H1 (cell line): Measurements from ENCODE around the gene SKP2. TPM values are rescaled to one million over a fixed set of nuclear protein-coding genes. Genes with fewer than 3 reads are reported as not detected.

Source experiments
- CTCF ChIA-PET: fragments of 300-600 bp; sonication (Branson Sonifier 250); formaldehyde crosslinking; loops from one replicate; lab custom pipeline; 2021; ENCODE audit not compliant: partially characterized antibody; lab: Charles Lee
- POLR2A ChIA-PET: fragments of 300-600 bp; sonication (Branson Sonifier 250); formaldehyde crosslinking; loops from one replicate; lab custom pipeline; 2021; ENCODE audit warnings: inconsistent platforms; ENCODE audit not compliant: partially characterized antibody; lab: Charles Lee
- DNase-seq, 2 experiments: peaks; one replicate each; pipeline versions ENCODE4 v3.0.0 to v3.0.0-alpha.2; 2010 to 2022; ENCODE audit warnings: low spot score in 2 of 2, low read depth in 1 of 2, mixed read lengths in 1 of 2
- FAIRE-seq: peaks from 2 replicates; lab custom pipeline; 2011; peaks lifted over from hg19 to GRCh38; lab: Jason Lieb, UNC
- H2AFZ ChIP-seq: 2 replicates; pipeline ENCODE4 v1.8.1; 2012; ENCODE audit warnings: low read length, inconsistent platforms
- H2AK5ac ChIP-seq: 2 replicates; pipeline ENCODE4 v1.6.1; 2013; ENCODE audit warnings: low read depth, low read length
- H2BK120ac ChIP-seq: replicated peaks from 2 replicates; pipeline ENCODE3; 2013; ENCODE audit warnings: low read depth, low read length, inconsistent platforms
- H2BK12ac ChIP-seq: 2 replicates; pipeline ENCODE4 v1.6.1; 2013; ENCODE audit warnings: low read depth, low read length
- H2BK15ac ChIP-seq: 2 replicates; pipeline ENCODE4 v1.6.1; 2013; ENCODE audit warnings: low read length
- H2BK20ac ChIP-seq: 2 replicates; pipeline ENCODE4 v1.6.1; 2013; ENCODE audit warnings: low read length
- H2BK5ac ChIP-seq: 2 replicates; pipeline ENCODE4 v1.6.1; 2013; ENCODE audit warnings: low read depth, low read length
- H3K14ac ChIP-seq: 2 replicates; pipeline ENCODE4 v1.6.1; 2013; ENCODE audit warnings: inconsistent platforms; ENCODE audit not compliant: insufficient read length
- H3K18ac ChIP-seq: 2 replicates; pipeline ENCODE4 v1.6.1; 2013; ENCODE audit warnings: low read length; ENCODE audit errors: extremely low read depth
- H3K23ac ChIP-seq: 2 replicates; pipeline ENCODE4 v1.6.1; 2013; ENCODE audit warnings: inconsistent platforms; ENCODE audit not compliant: insufficient read length
- H3K23me2 ChIP-seq: 2 replicates; pipeline ENCODE4 v1.6.1; 2013; ENCODE audit warnings: low read depth, low read length
- H3K27ac ChIP-seq: 2 replicates; pipeline ENCODE4 v1.6.1; 2011; ENCODE audit warnings: low read depth, low read length, inconsistent platforms
- H3K27me3 ChIP-seq, 4 experiments: replicated peaks in 1 of 4; 1 replicate in 1 of 4; 2 replicates in 3 of 4; pipeline versions ENCODE4 v1.6.1 to v1.8.1; 2011 to 2013; ENCODE audit warnings: low read length in 3 of 4, mild to moderate bottlenecking in 3 of 4, inconsistent platforms in 2 of 4, mixed read lengths in 2 of 4, moderate library complexity in 1 of 4; ENCODE audit not compliant: control insufficient read depth in 3 of 4, insufficient read depth in 3 of 4; ENCODE audit errors: extremely low read depth in 1 of 4
- H3K36me3 ChIP-seq, 4 experiments: 2 replicates each; pipeline versions ENCODE4 v1.6.1 to v1.8.1; 2011 to 2013; ENCODE audit warnings: mild to moderate bottlenecking in 4 of 4, low read length in 3 of 4, moderate library complexity in 2 of 4, control low read depth in 1 of 4, inconsistent platforms in 1 of 4; ENCODE audit not compliant: insufficient read depth in 4 of 4, control insufficient read depth in 2 of 4
- H3K4ac ChIP-seq: replicated peaks from 2 replicates; pipeline ENCODE3; 2013; ENCODE audit warnings: low read length, low read depth, mixed read lengths, inconsistent platforms; ENCODE audit not compliant: insufficient read length
- H3K4me1 ChIP-seq, 4 experiments: replicated peaks in 1 of 4; 1 replicate in 1 of 4; 2 replicates in 3 of 4; pipeline versions ENCODE4 v1.6.1 to v1.8.1; 2011 to 2013; ENCODE audit warnings: low read length in 3 of 4, inconsistent platforms in 2 of 4, mixed read lengths in 1 of 4; ENCODE audit not compliant: insufficient read depth in 4 of 4, control insufficient read depth in 3 of 4
- H3K4me2 ChIP-seq, 2 experiments: 2 replicates each; pipeline versions ENCODE4 v1.6.1 to v1.8.1; 2011 to 2013; ENCODE audit warnings: low read depth in 2 of 2, low read length in 2 of 2, control low read depth in 1 of 2, inconsistent platforms in 1 of 2, mild to moderate bottlenecking in 1 of 2; ENCODE audit not compliant: insufficient read depth in 1 of 2
- H3K4me3 ChIP-seq, 4 experiments: fragments of 200-600, 300-600 bp in 1 of 4; sonication (generic), shearing (Covaris generic), sonication (Bioruptor Twin) in 1 of 4; 2 replicates each; pipeline versions ENCODE4 v1.5.1 to v1.8.1; 2011 to 2016; ENCODE audit warnings: low read length in 4 of 4, low read depth in 3 of 4, control low read depth in 2 of 4, inconsistent platforms in 2 of 4, mild to moderate bottlenecking in 2 of 4, mixed read lengths in 1 of 4, moderate library complexity in 1 of 4; ENCODE audit not compliant: insufficient read depth in 2 of 4; ENCODE audit errors: extremely low read depth in 1 of 4
- H3K56ac ChIP-seq: replicated peaks from 2 replicates; pipeline ENCODE3; 2013; ENCODE audit warnings: low read depth, mild to moderate bottlenecking, mixed read lengths, low read length, inconsistent platforms; ENCODE audit not compliant: insufficient read length
- H3K79me1 ChIP-seq: 2 replicates; pipeline ENCODE4 v1.6.1; 2013; ENCODE audit warnings: low read depth, low read length, control low read depth
- H3K79me2 ChIP-seq, 2 experiments: 2 replicates each; pipeline versions ENCODE4 v1.6.1 to v1.8.1; 2012 to 2013; ENCODE audit warnings: low read length in 2 of 2, mild to moderate bottlenecking in 2 of 2, inconsistent platforms in 1 of 2; ENCODE audit not compliant: insufficient read depth in 2 of 2, control insufficient read depth in 1 of 2
- H3K9ac ChIP-seq, 4 experiments: replicated peaks in 1 of 4; 1 replicate in 1 of 4; 2 replicates in 3 of 4; pipeline versions ENCODE4 v1.6.1 to v1.8.1; 2011 to 2013; ENCODE audit warnings: low read depth in 3 of 4, low read length in 3 of 4, control low read depth in 2 of 4, mild to moderate bottlenecking in 2 of 4, moderate library complexity in 2 of 4, inconsistent platforms in 1 of 4; ENCODE audit errors: extremely low read depth in 1 of 4
- H3K9me3 ChIP-seq, 2 experiments: 2 replicates each; pipeline versions ENCODE4 v1.6.1 to v1.8.1; 2012 to 2013; ENCODE audit warnings: mild to moderate bottlenecking in 2 of 2, moderate library complexity in 2 of 2, control low read depth in 1 of 2, inconsistent platforms in 1 of 2, low read depth in 1 of 2, low read length in 1 of 2, mixed read lengths in 1 of 2; ENCODE audit not compliant: insufficient read depth in 2 of 2
- H4K20me1 ChIP-seq, 2 experiments: replicated peaks in 1 of 2; 2 replicates each; pipeline versions ENCODE3 to v1.8.1; 2011 to 2013; ENCODE audit warnings: inconsistent platforms in 2 of 2, low read length in 2 of 2, mild to moderate bottlenecking in 1 of 2; ENCODE audit not compliant: insufficient read depth in 2 of 2, control insufficient read depth in 1 of 2
- H4K5ac ChIP-seq: 2 replicates; pipeline ENCODE4 v1.6.1; 2013; ENCODE audit warnings: low read length, low read depth, mixed read lengths, inconsistent platforms; ENCODE audit not compliant: insufficient read length
- H4K8ac ChIP-seq: 2 replicates; pipeline ENCODE4 v1.8.0; 2013; ENCODE audit warnings: mild to moderate bottlenecking, moderate library complexity, low read length, inconsistent platforms; ENCODE audit not compliant: insufficient read depth; ENCODE audit errors: extremely low read depth
- H4K91ac ChIP-seq: replicated peaks from 2 replicates; pipeline ENCODE3; 2013; ENCODE audit warnings: low read length, mixed read lengths, inconsistent platforms; ENCODE audit not compliant: insufficient read length
- ATF2 ChIP-seq: IDR thresholded peaks from 2 replicates; pipeline ENCODE4 v1.6.1; 2012; ENCODE audit warnings: low read length, inconsistent platforms
- BCL11A ChIP-seq, 2 experiments: IDR thresholded peaks; one replicate each; pipeline ENCODE4 v1.6.1; 2011; ENCODE audit warnings: low read depth in 2 of 2, low read length in 2 of 2, mild to moderate bottlenecking in 2 of 2
- CEBPB ChIP-seq: IDR thresholded peaks from 2 replicates; pipeline ENCODE4 v1.6.1; 2012; ENCODE audit warnings: low read depth, low read length
- FOSL1 ChIP-seq: IDR thresholded peaks from 2 replicates; pipeline ENCODE4 v1.6.1; 2011; ENCODE audit warnings: mild to moderate bottlenecking, low read depth, low read length, moderate library complexity; ENCODE audit not compliant: insufficient read depth
- HDAC2 ChIP-seq, 2 experiments: fragments of 300-600 bp in 1 of 2; sonication (generic) in 1 of 2; IDR thresholded peaks; 2 replicates each; pipeline ENCODE4 v1.6.1; 2011 to 2012; ENCODE audit warnings: low read depth in 2 of 2, low read length in 2 of 2, mild to moderate bottlenecking in 2 of 2, moderate library complexity in 2 of 2, borderline replicate concordance in 1 of 2, inconsistent platforms in 1 of 2
- JUND ChIP-seq: IDR thresholded peaks from 2 replicates; pipeline ENCODE4 v1.6.1; 2011; ENCODE audit warnings: mild to moderate bottlenecking, improper control_type of control experiment, low read length
- KDM1A ChIP-seq: fragments of 200-600, 300-600 bp; sonication (generic); IDR thresholded peaks from 2 replicates; pipeline ENCODE4 v1.7.1; 2016; ENCODE audit warnings: mild to moderate bottlenecking, low read length, borderline replicate concordance
- MAX ChIP-seq: IDR thresholded peaks from 2 replicates; pipeline ENCODE4 v1.6.1; 2012; ENCODE audit warnings: inconsistent platforms
- PHF8 ChIP-seq: fragments of 200-600 bp; sonication (generic); conservative IDR thresholded peaks from 2 replicates; pipeline ENCODE4 v1.7.1; 2012; ENCODE audit warnings: low read depth, mild to moderate bottlenecking, inconsistent platforms, low read length, moderate library complexity
- POU5F1 ChIP-seq: IDR thresholded peaks from 2 replicates; pipeline ENCODE4 v1.6.1; 2011; ENCODE audit warnings: low read depth, mild to moderate bottlenecking, low read length, moderate library complexity
- RXRA ChIP-seq: IDR thresholded peaks from 2 replicates; pipeline ENCODE4 v1.6.1; 2011; ENCODE audit warnings: low read depth, mild to moderate bottlenecking, low read length, moderate library complexity; ENCODE audit not compliant: insufficient read depth
- SAP30 ChIP-seq: fragments of 300-600 bp; sonication (generic); IDR thresholded peaks from 2 replicates; pipeline ENCODE4 v1.7.1; 2012; ENCODE audit warnings: low read length, moderate library complexity, mild to moderate bottlenecking, inconsistent platforms; ENCODE audit not compliant: insufficient read depth, insufficient replicate concordance
- TCF12 ChIP-seq: IDR thresholded peaks from 2 replicates; pipeline ENCODE4 v1.6.1; 2011; ENCODE audit warnings: low read depth, mild to moderate bottlenecking, low read length
- polyA plus RNA-seq, 7 experiments: library from polyadenylated mRNA; depleted of rRNA in 3 of 7; stranded (reverse) in 5 of 7; unstranded in 2 of 7; fragments of >200 nt in 5 of 7; fragments of 200-250 nt in 2 of 7; gene quantifications; 1 replicate in 5 of 7; 2 replicates in 1 of 7; 4 replicates in 1 of 7; pipeline versions ENCODE4 v1.2.1 to v1.2.3, GENCODE V29; 2011 to 2013; ENCODE audit warnings: missing spikeins in 2 of 7, mixed read lengths in 2 of 7
- total RNA-seq: library from RNA; stranded (reverse); fragmentation: NEBNext Ultra II Directional; extraction: Animal tissue kit (Norgen Biotek cat#: 25700); gene quantifications from 2 replicates; pipeline ENCODE4 v1.2.1, GENCODE V29; 2021

SKP2 gene
- total and polyA plus RNA-seq, 2 of the 8 experiments (the other 6 are each of a cell fraction or from before 2014, with no cell fraction given): 49.9 to 104 TPM

- Histone ChIP-seq H2AK5ac (no peak overlapping the region), H3K4me2 (no peak overlapping the region), H3K27ac (no peak overlapping the region), H4K91ac (no peak overlapping the region), H2BK20ac (no peak overlapping the region), H3K36me3 (no peaks in the 10 kb centered on the region; a peak in 1 of 8 replicates), H3K79me2 (no peaks in the 10 kb centered on the region), H3K9ac (no peak overlapping the region), H3K23ac (no peak overlapping the region), H3K23me2 (0 out of 2 replicates have a peak, but pooled peaks cover 2% of the 10 kb centered on the region), H3K56ac (no peak overlapping the region), H4K5ac (no peak overlapping the region), H3K27me3 (peaks cover 0 to 2% (median 0%) of the 10 kb centered on the region in 4 experiments; a peak in 1 of 7 replicates), H4K8ac (no peak overlapping the region), H4K20me1 (no peaks in the 10 kb centered on the region), H3K14ac (no peak overlapping the region), H3K18ac (no peak overlapping the region), H2AFZ (no peak overlapping the region), H2BK5ac (no peak overlapping the region), H2BK15ac (no peak overlapping the region), H3K79me1 (no peaks in the 10 kb centered on the region), H2BK120ac (no peak overlapping the region), H3K4me3 (no peak overlapping the region), H2BK12ac (no peak overlapping the region), H3K4ac (no peak overlapping the region), H3K4me1 (no peaks in the 10 kb centered on the region), H3K9me3 (no peaks in the 10 kb centered on the region)
- CTCF ChIA-PET: interaction anchor here (0.6 to 1.4 kb wide), 2 partner anchors 463 to 1112 kb away, joined by 3 read pairs; no protein-coding TSS in a partner anchor
- DNase-seq: no peak
- POLR2A ChIA-PET: no interaction called here
- no peak for FAIRE-seq
- TF ChIP-seq FOSL1 (no peak), JUND (no peak), MAX (no peak), POU5F1 (no peak), BCL11A (IDR thresholded peaks at IDR 0.05; ENCODE audit: low read depth in 2 of 2, low read length in 2 of 2) (no peak), HDAC2 (IDR thresholded peaks at IDR 0.05; ENCODE audit: borderline replicate concordance in 1 of 2, low read depth in 2 of 2, low read length in 2 of 2) (no peak), KDM1A (no peak), PHF8 (no peak), SAP30 (no peak), CEBPB (no peak), ATF2 (no peak), RXRA (no peak), TCF12 (no peak)
Measured at GRCh38 chr5:36227046-36227445, 75.1 kb downstream of the SKP2 start.
